LNCaP clone FGC (cell line): ENCODE results near the gene HOXC10.

Source experiments
- DNase-seq: peaks from one replicate; pipeline ENCODE4 v3.0.0-alpha.2; 2011; ENCODE audit warnings: low read depth
- H3K4me3 ChIP-seq: 2 replicates; pipeline ENCODE4 v1.5.1; 2011; ENCODE audit warnings: mild to moderate bottlenecking, low read depth, low read length, control low read depth
- TF ChIP-seq, protein P1 (sequence below): IDR thresholded peaks from 2 replicates; pipeline ENCODE4 v1.5.1; 2012; ENCODE audit warnings: mild to moderate bottlenecking; ENCODE audit not compliant: control insufficient read depth, insufficient read depth; ENCODE audit errors: extremely low read depth

Gene HOXC10

DNA sequence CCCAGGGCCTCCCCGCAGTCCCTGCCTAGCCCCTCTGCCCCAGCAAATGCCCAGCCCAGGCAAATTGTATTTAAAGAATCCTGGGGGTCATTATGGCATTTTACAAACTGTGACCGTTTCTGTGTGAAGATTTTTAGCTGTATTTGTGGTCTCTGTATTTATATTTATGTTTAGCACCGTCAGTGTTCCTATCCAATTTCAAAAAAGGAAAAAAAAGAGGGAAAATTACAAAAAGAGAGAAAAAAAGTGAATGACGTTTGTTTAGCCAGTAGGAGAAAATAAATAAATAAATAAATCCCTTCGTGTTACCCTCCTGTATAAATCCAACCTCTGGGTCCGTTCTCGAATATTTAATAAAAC is 45.5 kb downstream of the HOXC10 start:
- DNase-seq, result no peak
- H3K4me3 ChIP-seq, result no peak overlapping the region
- TF ChIP-seq, protein P1, sequence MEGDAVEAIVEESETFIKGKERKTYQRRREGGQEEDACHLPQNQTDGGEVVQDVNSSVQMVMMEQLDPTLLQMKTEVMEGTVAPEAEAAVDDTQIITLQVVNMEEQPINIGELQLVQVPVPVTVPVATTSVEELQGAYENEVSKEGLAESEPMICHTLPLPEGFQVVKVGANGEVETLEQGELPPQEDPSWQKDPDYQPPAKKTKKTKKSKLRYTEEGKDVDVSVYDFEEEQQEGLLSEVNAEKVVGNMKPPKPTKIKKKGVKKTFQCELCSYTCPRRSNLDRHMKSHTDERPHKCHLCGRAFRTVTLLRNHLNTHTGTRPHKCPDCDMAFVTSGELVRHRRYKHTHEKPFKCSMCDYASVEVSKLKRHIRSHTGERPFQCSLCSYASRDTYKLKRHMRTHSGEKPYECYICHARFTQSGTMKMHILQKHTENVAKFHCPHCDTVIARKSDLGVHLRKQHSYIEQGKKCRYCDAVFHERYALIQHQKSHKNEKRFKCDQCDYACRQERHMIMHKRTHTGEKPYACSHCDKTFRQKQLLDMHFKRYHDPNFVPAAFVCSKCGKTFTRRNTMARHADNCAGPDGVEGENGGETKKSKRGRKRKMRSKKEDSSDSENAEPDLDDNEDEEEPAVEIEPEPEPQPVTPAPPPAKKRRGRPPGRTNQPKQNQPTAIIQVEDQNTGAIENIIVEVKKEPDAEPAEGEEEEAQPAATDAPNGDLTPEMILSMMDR, result no peak

DNA sequence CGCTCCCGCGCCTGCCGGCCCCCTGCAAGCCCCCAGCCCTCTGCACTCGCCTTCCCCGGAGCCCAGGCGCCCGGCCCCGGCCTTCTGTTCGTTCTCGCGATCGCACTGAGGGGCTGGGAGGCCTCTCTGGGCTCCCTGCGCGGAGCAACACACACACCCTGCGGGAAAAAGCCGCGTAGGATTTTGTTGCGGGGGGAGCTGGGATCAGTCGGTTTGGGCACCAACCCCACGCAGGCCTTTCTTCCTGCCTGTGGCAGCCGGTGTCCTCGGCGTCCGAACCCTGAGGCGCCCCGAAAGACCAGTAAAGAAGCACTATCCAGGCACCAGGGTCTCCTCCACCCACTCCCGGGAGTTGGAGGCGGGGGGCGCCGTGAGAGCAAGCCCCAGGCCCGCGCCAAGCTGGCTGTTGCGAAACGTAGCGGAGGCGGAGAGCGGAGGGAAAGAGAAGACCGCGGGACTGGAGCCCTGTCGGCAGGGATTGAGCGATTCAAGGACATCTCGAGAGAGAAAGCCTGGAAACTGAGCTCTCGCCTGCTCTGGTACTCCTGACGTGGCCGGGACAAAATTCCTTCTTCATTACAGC is 46.0 kb downstream of the HOXC10 start:
- H3K4me3 ChIP-seq, result no peak overlapping the region
- no peak for DNase-seq
- TF ChIP-seq, protein P1, result no peak

DNA sequence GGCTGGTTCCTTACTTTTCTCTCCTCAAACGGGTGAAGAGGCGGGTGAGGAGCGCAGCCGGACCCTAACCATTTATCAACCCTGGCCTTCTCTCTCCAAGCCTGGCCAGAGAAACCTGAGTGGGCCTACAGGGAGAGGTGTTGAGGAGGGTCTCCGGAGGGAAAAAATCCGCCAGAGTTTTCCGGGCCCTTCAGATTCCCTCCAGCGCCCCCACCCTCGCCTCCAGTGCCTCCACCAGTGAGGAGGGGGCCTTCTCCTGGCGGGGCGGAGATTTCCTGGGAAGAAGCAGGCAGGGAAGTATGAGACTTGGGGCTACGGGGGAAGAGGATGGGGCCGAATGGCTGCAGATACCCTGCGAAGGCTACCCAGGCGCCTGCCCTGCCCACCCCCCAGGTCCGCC is 46.5 kb downstream of the HOXC10 start:
- TF ChIP-seq, protein P1, result no peak
- H3K4me3 ChIP-seq, result no peak overlapping the region
- no peak for DNase-seq

DNA sequence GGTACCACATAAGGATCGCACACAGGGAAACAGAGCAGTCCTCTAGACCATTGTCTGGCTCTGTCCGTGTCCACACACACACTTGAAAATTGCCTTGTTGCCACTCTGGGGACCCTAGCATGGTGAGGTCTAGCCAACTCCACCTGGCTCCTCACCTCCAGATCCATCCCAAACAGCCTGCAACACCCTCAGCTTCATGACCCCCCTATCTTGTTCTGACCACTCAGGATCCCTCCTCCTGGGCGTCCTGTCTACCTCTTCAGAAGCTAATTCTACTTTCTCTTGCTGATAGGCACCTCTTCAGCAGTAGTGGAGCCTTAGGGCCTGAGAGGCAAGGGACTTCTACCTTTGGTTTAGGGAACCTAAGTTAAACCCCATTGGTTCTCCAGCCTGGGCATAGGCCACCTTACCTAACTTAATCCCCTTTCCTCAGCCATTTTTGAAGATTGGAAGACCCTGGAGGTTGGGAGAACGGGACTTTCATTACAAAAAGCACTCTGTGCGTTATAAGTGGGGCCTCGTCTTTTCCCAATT is 47.2 kb downstream of the HOXC10 start:
- H3K4me3 ChIP-seq, result no peak overlapping the region
- DNase-seq, result no peak
- TF ChIP-seq, protein P1, result 0 out of 2 replicates have a peak, but pooled peaks have one; percentile 1

DNA sequence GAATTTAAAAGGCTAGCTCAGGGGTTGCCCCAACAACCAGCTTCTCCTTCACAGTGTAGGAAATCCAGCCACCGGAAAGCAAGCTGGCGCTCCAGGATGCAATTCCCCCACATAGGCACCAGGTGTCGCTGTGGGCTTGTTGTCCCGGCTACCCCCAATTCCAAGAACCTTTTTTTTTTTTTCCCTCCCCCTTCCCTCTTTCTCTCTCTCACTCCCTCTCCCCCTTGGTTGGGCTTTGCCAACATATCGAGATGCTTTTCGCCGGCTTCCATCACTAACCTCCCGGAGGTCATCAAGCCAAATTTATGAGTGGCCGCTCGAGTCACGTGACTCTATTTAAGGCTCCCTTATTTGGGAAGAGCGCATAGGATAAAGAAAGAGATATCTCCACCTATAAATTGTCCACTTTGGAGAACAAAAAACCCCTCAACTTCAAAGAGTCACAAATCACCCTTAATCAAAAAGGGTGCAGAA is 47.7 kb downstream of the HOXC10 start, which contains the start of gene HOXC5:
HOXC5 (plus strand) TSS at position 424 of the 474 bp plus-strand sequence. CDS start 73 bp downstream, outside the sequence.
- peak within 1 kb of the TSS; percentile 31 for H3K4me3 ChIP-seq
- TF ChIP-seq, protein P1, result peak; percentile 86
- peak; percentile 71 for DNase-seq

DNA sequence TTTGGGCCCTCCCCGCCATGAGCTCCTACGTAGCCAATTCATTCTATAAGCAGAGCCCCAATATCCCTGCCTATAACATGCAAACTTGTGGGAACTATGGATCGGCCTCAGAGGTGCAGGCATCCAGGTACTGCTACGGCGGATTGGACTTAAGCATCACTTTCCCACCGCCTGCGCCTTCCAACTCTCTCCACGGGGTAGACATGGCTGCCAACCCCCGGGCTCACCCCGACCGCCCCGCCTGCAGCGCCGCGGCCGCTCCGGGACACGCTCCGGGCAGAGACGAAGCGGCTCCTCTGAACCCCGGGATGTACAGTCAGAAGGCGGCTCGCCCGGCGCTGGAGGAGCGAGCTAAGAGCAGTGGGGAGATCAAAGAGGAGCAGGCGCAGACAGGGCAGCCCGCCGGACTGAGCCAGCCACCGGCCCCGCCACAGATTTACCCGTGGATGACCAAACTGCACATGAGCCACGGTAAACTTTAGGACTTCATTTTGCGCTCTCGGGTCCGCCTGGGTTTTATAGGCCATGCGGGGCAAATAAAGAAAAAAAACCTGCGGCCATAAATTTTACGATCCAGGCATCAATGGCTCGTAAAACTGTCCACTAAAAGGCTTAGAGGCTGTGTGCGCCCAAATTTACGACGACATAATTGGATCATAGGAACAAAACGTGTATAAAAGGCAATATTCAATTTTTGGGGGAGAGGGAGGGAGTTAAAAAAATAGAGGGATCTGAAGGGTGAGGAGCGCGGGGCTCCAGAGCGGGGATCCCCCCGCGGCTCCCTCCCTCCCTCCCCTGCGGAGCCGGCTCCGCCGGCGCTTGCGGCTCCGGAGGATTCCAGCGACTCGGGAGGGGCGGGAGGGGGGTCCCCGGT is 48.4 kb downstream of the HOXC10 start:
- TF ChIP-seq, protein P1, result no peak
- H3K4me3 ChIP-seq, result peak overlapping the region; percentile 31
- DNase-seq, result peak; percentile 85
